Lung (tissue), 12 donors: Measurements from ENCODE around the gene OSBPL6. TPM values are rescaled to one million over a fixed set of nuclear protein-coding genes. Genes with fewer than 3 reads are reported as not detected.

Experiments used
- ATAC-seq: fragments of 200-7000 bp; cut with Tn5 transposase; one replicate; pipeline ENCODE4 v1.9.1; 2020; ENCODE audit warnings: moderate number of reproducible peaks; ENCODE audit not compliant: insufficient read depth, low FRiP score
- DNase-seq, 3 donors: peaks; one replicate each; pipeline ENCODE4 v3.0.0-alpha.2; 2013 to 2017
- H3K27ac ChIP-seq, 2 donors: one replicate each; pipeline ENCODE4 v1.5.1; 2013; ENCODE audit warnings: mild to moderate bottlenecking in 2 of 2, moderate library complexity in 2 of 2, control low read depth in 1 of 2, inconsistent platforms in 1 of 2, low read depth in 1 of 2, low read length in 1 of 2
- H3K27me3 ChIP-seq, 3 donors: one replicate each; pipeline ENCODE4 v1.5.1; 2013; ENCODE audit warnings: low read length in 2 of 3; ENCODE audit not compliant: control insufficient read depth in 3 of 3, insufficient read depth in 3 of 3
- H3K36me3 ChIP-seq, 4 donors: one replicate each; pipeline ENCODE4 v1.5.1; 2013; ENCODE audit warnings: low read length in 4 of 4, mild to moderate bottlenecking in 1 of 4, moderate library complexity in 1 of 4; ENCODE audit not compliant: control insufficient read depth in 4 of 4, insufficient read depth in 4 of 4
- H3K4me1 ChIP-seq, 5 donors: one replicate each; pipeline ENCODE4 v1.5.1; 2013; ENCODE audit warnings: low read length in 5 of 5, mild to moderate bottlenecking in 2 of 5, moderate library complexity in 1 of 5; ENCODE audit not compliant: control insufficient read depth in 5 of 5, insufficient read depth in 5 of 5
- H3K4me3 ChIP-seq: one replicate; pipeline ENCODE4 v1.5.1; 2013; ENCODE audit warnings: mild to moderate bottlenecking, control low read depth, moderate library complexity
- H3K9ac ChIP-seq, 2 donors: one replicate each; pipeline ENCODE4 v1.5.1; 2013; ENCODE audit warnings: low read length in 2 of 2, control low read depth in 1 of 2; ENCODE audit not compliant: insufficient read depth in 1 of 2
- H3K9me3 ChIP-seq, 4 donors: one replicate each; pipeline ENCODE4 v1.5.1; 2013; ENCODE audit warnings: low read length in 3 of 4, mild to moderate bottlenecking in 1 of 4, moderate library complexity in 1 of 4; ENCODE audit not compliant: control insufficient read depth in 4 of 4, insufficient read depth in 3 of 4
- CTCF ChIP-seq: IDR thresholded peaks from 2 replicates; pipeline ENCODE4 v1.5.1; 2012; ENCODE audit warnings: mild to moderate bottlenecking; ENCODE audit errors: control extremely low read depth, extremely low read depth
- WGBS, 2 donors: extraction: QIAGEN DNeasy Blood & Tissue Kit; methylation state at CpG; one replicate each; pipeline ENCODE4 v1.1.7; 2013; 5-methylcytosine and 5-hydroxymethylcytosine counted together
- polyA plus RNA-seq, 2 donors: library from polyadenylated mRNA; stranded (reverse); fragments of 200-250 nt; gene quantifications; one replicate each; pipeline ENCODE4 v1.2.1, GENCODE V29; 2013
- total RNA-seq, 2 donors: library from RNA; depleted of rRNA in 1 of 2; stranded (reverse); fragments of >200 nt in 1 of 2; gene quantifications; one replicate each; pipeline ENCODE4 v1.2.1, GENCODE V29; 2014 to 2021
- donor health status: control.
- donor health status: control.
- donor health status: Bipolar disorder and iron deficiency.
- donor health status: healthy.
- donor health status: DM: yes; HTN: yes; CAD: no.

The OSBPL6 gene
- total and polyA plus RNA-seq, 4 donors, result 1.9 to 23.5 (median 7.8) TPM

DNA sequence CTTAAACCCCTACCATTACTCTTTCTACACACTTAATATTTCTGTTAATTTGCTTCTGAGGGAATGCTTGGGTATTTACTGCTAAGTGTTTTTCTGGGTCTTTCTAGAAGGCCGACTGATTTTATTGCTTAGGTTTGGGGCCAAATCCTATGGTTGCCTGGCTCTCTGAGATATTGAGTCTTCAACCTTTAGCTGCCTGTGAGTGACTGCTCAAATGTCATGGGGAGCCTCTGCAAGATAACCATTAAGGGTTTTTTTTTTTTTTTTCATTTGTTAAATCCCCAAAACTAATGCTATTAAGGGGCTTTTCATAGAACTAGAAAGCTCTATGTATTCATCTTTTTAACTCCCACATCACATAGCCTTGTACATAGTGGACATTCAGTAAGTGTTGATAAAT is 5.0 kb downstream of the OSBPL6 start:
- no peak for TF ChIP-seq CTCF
- H3K9me3 ChIP-seq, result no peaks in the 10 kb centered on the region
- no peak for ATAC-seq
- H3K4me1 ChIP-seq, result peaks cover 0 to 6% (median 0%) of the 10 kb centered on the region in 5 donors
- WGBS, 2 donors, result 97% methylated on average over 1 of the region's 1 CpG
- no peak overlapping the region for H3K9ac ChIP-seq
- no peak for DNase-seq
- H3K4me3 ChIP-seq, result no peak overlapping the region
- peaks cover 0 to 16% (median 9%) of the 10 kb centered on the region in 3 donors for H3K27me3 ChIP-seq
- H3K36me3 ChIP-seq, result no peaks in the 10 kb centered on the region
- H3K27ac ChIP-seq, result no peak overlapping the region

DNA sequence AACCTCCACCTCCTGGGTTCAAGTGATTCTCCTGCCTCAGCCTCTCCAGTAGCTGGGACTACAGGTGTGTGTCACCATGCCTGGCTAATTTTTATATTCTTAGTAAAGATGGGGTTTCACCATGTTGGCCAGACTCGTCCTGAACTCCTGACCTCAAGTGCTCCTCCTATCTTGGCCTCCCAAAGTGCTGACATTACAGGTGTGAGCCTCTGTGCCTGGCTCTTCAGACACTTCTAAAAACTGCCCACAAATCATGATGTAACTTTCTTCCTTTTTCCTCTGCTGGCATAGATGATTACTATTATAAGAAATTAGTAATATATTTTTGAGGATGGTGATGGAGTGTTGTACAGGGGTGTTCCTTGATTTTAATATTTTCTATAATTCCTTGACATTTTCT is 6.0 kb downstream of the OSBPL6 start:
- Histone ChIP-seq H3K9me3 (no peaks in the 10 kb centered on the region), H3K9ac (no peak overlapping the region), H3K4me1 (peaks cover 0 to 2% (median 0%) of the 10 kb centered on the region in 5 donors), H3K27me3 (peaks cover 0 to 16% (median 9%) of the 10 kb centered on the region in 3 donors), H3K4me3 (no peak overlapping the region), H3K27ac (no peak overlapping the region), H3K36me3 (no peaks in the 10 kb centered on the region)
- ATAC-seq (no peak), DNase-seq (no peak)
- WGBS, 2 donors, result 83 to 95% methylated on average over 1 of the region's 1 CpG
- TF ChIP-seq CTCF, result no peak

DNA sequence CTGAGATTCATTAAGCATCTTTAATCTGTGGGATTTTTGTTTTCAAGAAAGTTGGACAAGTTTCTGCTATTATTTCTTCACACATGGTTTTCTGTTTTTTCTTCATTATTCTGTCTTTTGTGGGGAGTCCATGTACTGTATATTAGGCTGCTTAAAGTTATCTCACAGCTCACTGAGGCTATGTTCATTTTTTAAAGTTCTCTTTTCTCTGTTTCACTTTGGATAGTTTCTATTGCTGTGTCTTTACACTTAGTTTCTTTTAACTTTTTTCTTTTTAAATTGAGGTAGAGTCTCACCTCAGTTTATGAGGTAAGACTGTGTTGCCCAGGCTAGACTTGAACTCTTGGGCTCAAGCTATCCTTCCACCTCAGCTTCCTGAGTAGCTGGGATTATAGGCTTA is 8.6 kb downstream of the OSBPL6 start:
- TF ChIP-seq CTCF, result no peak
- H3K9ac ChIP-seq, result no peak overlapping the region
- no peak overlapping the region for H3K27ac ChIP-seq
- ATAC-seq, result no peak
- no peaks in the 10 kb centered on the region for H3K27me3 ChIP-seq
- H3K9me3 ChIP-seq, result no peaks in the 10 kb centered on the region
- H3K4me3 ChIP-seq, result no peak overlapping the region
- no peaks in the 10 kb centered on the region for H3K4me1 ChIP-seq
- DNase-seq, result no peak
- H3K36me3 ChIP-seq, result no peaks in the 10 kb centered on the region

DNA sequence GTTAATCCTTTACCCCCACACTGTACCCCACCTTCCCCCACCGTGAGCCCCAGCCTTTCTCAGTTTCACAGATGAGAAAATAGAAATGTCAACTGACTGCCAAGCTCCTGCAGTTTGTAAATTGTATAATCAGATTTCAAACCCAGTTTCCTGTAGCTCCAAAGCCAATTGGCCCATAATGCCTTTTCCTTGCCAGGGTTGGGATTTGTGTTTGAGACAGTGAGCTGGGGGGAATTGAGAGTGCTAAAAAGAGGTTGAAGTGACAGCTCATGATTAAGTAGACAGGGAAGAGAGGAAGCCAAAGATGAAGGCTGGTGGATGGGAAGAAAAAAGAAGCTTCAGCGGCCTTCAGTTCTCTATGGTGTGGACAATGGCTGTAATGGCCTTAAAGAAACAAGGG is 10.7 kb downstream of the OSBPL6 start:
- H3K27me3 ChIP-seq, result no peaks in the 10 kb centered on the region
- no peak for TF ChIP-seq CTCF
- H3K4me3 ChIP-seq, result no peak overlapping the region
- no peak for ATAC-seq
- H3K27ac ChIP-seq, result no peak overlapping the region
- H3K36me3 ChIP-seq, result no peaks in the 10 kb centered on the region
- DNase-seq, result peak in 1 of 3 donors; percentile 25
- WGBS, 2 donors, result 56 to 76% methylated on average over 2 of the region's 2 CpGs
- no peaks in the 10 kb centered on the region for H3K4me1 ChIP-seq
- no peak overlapping the region for H3K9ac ChIP-seq
- no peaks in the 10 kb centered on the region for H3K9me3 ChIP-seq
